Spleen (tissue), 13 donors: ENCODE measurements around the gene C17orf58. TPM values are rescaled to one million over a fixed set of nuclear protein-coding genes. Genes with fewer than 3 reads are reported as not detected.
"Not testable (repeated sequence)": the region's sequence is repeated elsewhere in the genome, so short reads cannot be mapped to it uniquely, and the experiment has no call there.

Source experiments
- DNase-seq: peaks from one replicate; pipeline ENCODE4 v3.0.0-alpha.2; 2020
- H3K27ac ChIP-seq, 8 donors: fragments of 200-600 bp; sonication (generic) in 7 of 8; 1 replicate in 4 of 8; 2 replicates in 4 of 8; pipeline versions ENCODE4 v1.5.0 to v1.8.0; 2016 to 2021; ENCODE audit warnings: inconsistent platforms in 4 of 8, mild to moderate bottlenecking in 4 of 8, moderate library complexity in 1 of 8
- H3K27me3 ChIP-seq, 7 donors: fragments of 200-600 bp; sonication (generic) in 6 of 7; replicated peaks in 1 of 7; 1 replicate in 4 of 7; 2 replicates in 3 of 7; pipeline versions ENCODE4 v1.5.0 to v1.8.0; 2016 to 2021; ENCODE audit warnings: inconsistent platforms in 3 of 7, mild to moderate bottlenecking in 1 of 7
- H3K36me3 ChIP-seq, 6 donors: fragments of 200-600 bp; sonication (generic) in 5 of 6; 1 replicate in 4 of 6; 2 replicates in 2 of 6; pipeline versions ENCODE4 v1.5.0 to v1.8.0; 2016 to 2021; ENCODE audit warnings: inconsistent platforms in 2 of 6
- H3K4me1 ChIP-seq, 6 donors: fragments of 200-600 bp; sonication (generic) in 5 of 6; 1 replicate in 3 of 6; 2 replicates in 3 of 6; pipeline versions ENCODE4 v1.5.0 to v1.8.0; 2016 to 2021; ENCODE audit warnings: inconsistent platforms in 3 of 6
- H3K4me3 ChIP-seq, 8 donors: fragments of 200-600 bp; sonication (generic) in 7 of 8; 1 replicate in 4 of 8; 2 replicates in 4 of 8; pipeline versions ENCODE4 v1.5.0 to v1.8.0; 2016 to 2021; ENCODE audit warnings: inconsistent platforms in 4 of 8, mild to moderate bottlenecking in 4 of 8, moderate library complexity in 2 of 8
- H3K9me3 ChIP-seq, 8 donors: fragments of 200-600 bp; sonication (generic) in 7 of 8; 1 replicate in 4 of 8; 2 replicates in 4 of 8; pipeline versions ENCODE4 v1.5.0 to v1.8.0; 2016 to 2021; ENCODE audit warnings: inconsistent platforms in 4 of 8
- CTCF ChIP-seq, 11 experiments: fragments of 200-600 bp in 7 of 11; fragments of 450-650 bp in 4 of 11; sonication (generic) in 4 of 11; IDR thresholded peaks in 8 of 11; conservative IDR thresholded peaks in 3 of 11; 1 replicate in 7 of 11; 2 replicates in 4 of 11; pipeline versions ENCODE4 v1.4.0 to v1.8.0; 2016 to 2021; ENCODE audit warnings: antibody characterized with exemption in 11 of 11, inconsistent platforms in 4 of 11, mild to moderate bottlenecking in 1 of 11
- POLR2A ChIP-seq, 3 donors: fragments of 450-650 bp; IDR thresholded peaks; one replicate each; pipeline ENCODE4 v1.5.1; 2017; ENCODE audit warnings: antibody characterized with exemption in 3 of 3, mild to moderate bottlenecking in 1 of 3
- POLR2AphosphoS5 ChIP-seq, 3 donors: sonication (generic); formaldehyde crosslinking; IDR thresholded peaks; one replicate each; pipeline ENCODE4 v1.5.1; 2017; ENCODE audit warnings: antibody characterized with exemption in 3 of 3
- WGBS, 5 donors: extraction: QIAGEN DNeasy Blood & Tissue Kit in 3 of 5; methylation state at CpG; one replicate each; pipeline versions ENCODE4 v1.1.5 to v1.1.7; 2013 to 2018; 5-methylcytosine and 5-hydroxymethylcytosine counted together
- intact Hi-C: fragments of 100-400 bp; cut with DNase I; formaldehyde crosslinking; loops from one replicate; pipeline ENCODE4 v1.15.0; 2023; ENCODE audit warnings: low total_unique reads
- long read RNA-seq, 2 donors: transcript quantifications; one replicate each; lab custom pipeline, GENCODE V29; 2026
- polyA plus RNA-seq, 3 donors: library from polyadenylated mRNA; stranded (reverse); fragments of 200-250 nt; gene quantifications; one replicate each; pipeline ENCODE4 v1.2.1, GENCODE V29; 2013
- total RNA-seq, 7 donors: library from RNA; depleted of rRNA in 3 of 7; stranded (reverse); fragments of >200 nt in 3 of 7; fragmentation: NEBNext Ultra II Directional in 4 of 7; extraction: Animal tissue kit (Norgen Biotek cat#: 25700) in 4 of 7; gene quantifications; one replicate each; pipeline versions ENCODE4 v1.1.0 to v1.2.1, GENCODE V29; 2016 to 2021
- donor health status: healthy with polysubstance abuse.
- donor health status: DM: no; HTN: no; CAD: no; lungs with moderate emphysema.
- donor health status: DM: no; HTN: no; CAD: no.
- donor health status: Bipolar disorder and iron deficiency.
- donor health status: healthy.
- donor health status: DM: no; HTN: no; CAD: no.
- donor health status: DM: yes; HTN: yes; CAD: no.

The C17orf58 gene
- total RNA-seq (1 to 10 TPM; 2.5 to 9.3 (median 6.5) TPM), polyA plus RNA-seq (1 to 10 TPM; 4.7 to 8.2 (median 6.7) TPM)
- long read RNA-seq, donor 1, partial matches to known transcripts = 5 of 8 reads
- long read RNA-seq, donor 1, other reads (novel, unspliced or antisense) = 0 of 8 reads
- long read RNA-seq, donor 2, partial matches to known transcripts = 90 of 134 reads
- long read RNA-seq, donor 2, other reads (novel, unspliced or antisense) = 37 of 134 reads

GRCh38 chr17:67996301-67997171, at the start of gene C17orf58:
TSS of gene C17orf58 (minus strand) at chr17:67996469. CDS start at chr17:67996198, 271 bp downstream.
- peak; percentile 59 for DNase-seq
- peaks cover 12 to 44% (median 38%) of the 10 kb centered on the region in 6 donors for H3K4me1 ChIP-seq
- peaks cover 0 to 26% (median 0%) of the 10 kb centered on the region in 7 donors for H3K27me3 ChIP-seq
- WGBS, 5 donors = 25 to 32% (median 30%) methylated on average over 25 of the region's 25 CpGs
- H3K36me3 ChIP-seq, H3K9me3 ChIP-seq, intact Hi-C loops: not testable (repeated sequence)
- H3K27ac ChIP-seq = peak within 1 kb of the TSS in 7 of 8 donors; percentile 3 to 29 (median 16)
- H3K4me3 ChIP-seq = peak within 1 kb of the TSS; percentile 37 to 92 (median 50)

DNA sequence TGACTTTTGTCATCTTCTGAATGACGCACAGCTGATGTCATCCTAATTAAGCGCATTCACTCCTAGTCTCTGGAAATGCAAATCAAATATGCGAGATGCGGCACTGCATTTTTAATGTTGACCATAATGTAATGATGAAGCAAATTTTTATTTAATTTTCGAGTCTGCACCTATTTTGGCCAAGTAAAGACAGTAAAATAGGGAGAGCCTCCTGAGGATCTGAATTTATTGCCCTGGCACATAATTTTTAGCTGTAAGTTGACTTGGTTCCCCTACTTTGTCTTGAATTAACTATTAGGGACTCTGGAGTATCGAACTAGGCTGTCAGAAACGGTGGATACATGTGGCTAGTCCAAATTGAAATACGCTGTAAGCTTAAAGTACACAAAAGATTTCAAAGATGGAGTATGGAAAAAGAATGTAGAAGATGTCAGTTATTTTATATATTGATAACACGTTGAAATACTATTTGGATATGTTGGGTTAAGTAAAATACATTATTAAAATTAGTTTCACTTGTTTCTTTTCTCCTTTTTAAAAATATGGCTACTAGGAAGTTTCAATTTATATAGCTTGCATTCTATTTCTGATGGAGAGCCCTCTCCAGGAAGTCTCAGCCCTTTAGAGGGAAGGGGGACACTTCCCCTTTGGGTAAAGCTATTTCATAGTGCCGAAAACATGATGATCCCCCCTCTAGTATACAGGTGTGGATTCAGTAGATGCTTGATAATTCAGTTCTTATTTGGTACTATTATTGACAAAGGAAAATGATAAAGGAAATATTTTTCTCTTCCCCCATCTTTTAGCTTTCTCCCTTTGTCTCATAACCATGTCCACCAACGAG, 40.3 kb upstream of the C17orf58 start:
- Histone ChIP-seq H3K9me3 (no peaks in the 10 kb centered on the region), H3K27me3 (no peaks in the 10 kb centered on the region), H3K4me1 (peaks cover 8 to 33% (median 24%) of the 10 kb centered on the region in 6 donors), H3K36me3 (peaks cover 0 to 45% (median 27%) of the 10 kb centered on the region in 6 donors), H3K27ac (peak overlapping the region in 7 of 8 donors; percentile 74 to 93 (median 87)), H3K4me3 (peak overlapping the region; percentile 95 to 100 (median 100))
- WGBS, 5 donors = 6 to 11% (median 8%) methylated on average over 11 of the region's 11 CpGs
- intact Hi-C loops = no loop called here
- DNase-seq = no peak
- TF ChIP-seq POLR2A (IDR thresholded peaks at IDR 0.05) (no peak), CTCF (IDR thresholded peaks at IDR 0.05 in 8 of 11, conservative IDR thresholded peaks at IDR 0.05 in 3 of 11) (no peak), POLR2AphosphoS5 (IDR thresholded peaks at IDR 0.05) (no peak)

DNA sequence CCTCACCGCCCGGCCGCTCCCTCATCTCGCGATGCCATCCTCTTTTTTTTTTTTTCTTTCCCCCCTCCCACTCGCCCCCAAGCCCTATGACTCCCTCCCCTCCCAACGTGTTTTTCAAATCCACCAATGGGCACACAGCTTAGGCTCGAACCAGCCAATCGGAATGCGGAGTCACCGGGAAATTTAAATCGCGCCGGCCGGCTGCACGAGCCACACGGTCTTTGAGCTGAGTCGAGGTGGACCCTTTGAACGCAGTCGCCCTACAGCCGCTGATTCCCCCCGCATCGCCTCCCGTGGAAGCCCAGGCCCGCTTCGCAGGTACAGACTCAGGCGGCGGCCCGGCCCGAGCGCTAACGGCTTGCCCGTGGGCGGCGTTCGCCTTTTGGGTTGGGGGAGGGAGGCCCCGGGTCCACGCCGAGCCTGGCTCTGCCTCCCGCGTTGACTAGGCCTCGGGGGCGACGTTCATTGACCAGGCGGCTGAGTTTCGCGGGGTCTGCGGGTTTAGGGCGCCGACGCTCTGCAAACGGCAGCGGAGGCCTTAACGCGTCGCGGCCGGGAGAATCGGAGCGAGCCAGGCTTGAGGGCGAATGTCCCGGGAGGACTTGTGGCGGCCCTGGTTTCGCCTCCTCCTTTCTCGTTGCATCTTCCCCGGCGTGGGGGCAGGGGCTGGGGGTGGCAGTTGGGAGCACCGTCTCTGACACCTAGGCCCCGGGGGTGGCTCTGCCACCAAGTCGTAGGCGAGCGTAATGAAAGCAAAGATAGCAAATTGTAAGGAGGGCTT, 39.4 kb upstream of the C17orf58 start, which contains the start of gene KPNA2:
KPNA2 (plus strand) TSS at position 213 of the 781 bp plus-strand sequence. CDS start 1,398 bp downstream, outside the sequence.
- DNase-seq = peak; percentile 95
- WGBS, 5 donors = 0 to 1% (median 0%) methylated on average over 46 to 69 of the region's 72 CpGs
- Histone ChIP-seq H3K27me3 (no peaks in the 10 kb centered on the region), H3K36me3 (peaks cover 0 to 37% (median 19%) of the 10 kb centered on the region in 6 donors), H3K4me3 (peak within 1 kb of the TSS; percentile 95 to 100 (median 100)), H3K4me1 (peaks cover 8 to 33% (median 24%) of the 10 kb centered on the region in 6 donors), H3K27ac (peak within 1 kb of the TSS; percentile 74 to 93 (median 85)), H3K9me3 (no peaks in the 10 kb centered on the region)
- TF ChIP-seq POLR2A (IDR thresholded peaks at IDR 0.05) (peak in 2 of 3 donors; percentile 36 to 54), CTCF (IDR thresholded peaks at IDR 0.05 in 8 of 11, conservative IDR thresholded peaks at IDR 0.05 in 3 of 11) (peak in 3 of 11 experiments; percentile 5 to 49 (median 43)), POLR2AphosphoS5 (IDR thresholded peaks at IDR 0.05) (peak; percentile 93 to 94 (median 93))
- intact Hi-C loops = no loop called here
